Right lobe of liver (tissue), 6 donors: ENCODE data around the gene CYB5B. TPM values are rescaled to one million over a fixed set of nuclear protein-coding genes. Genes with fewer than 3 reads are reported as not detected.

ENCODE experiments used
- ATAC-seq, 4 donors: fragments of 200-7000 bp; cut with Tn5 transposase; one replicate each; pipeline ENCODE4 v1.9.1; 2020; ENCODE audit warnings: mild to moderate bottlenecking in 4 of 4, moderate library complexity in 4 of 4
- DNase-seq, 3 donors: peaks; one replicate each; pipeline ENCODE4 v3.0.0-alpha.2; 2020
- H3K27ac ChIP-seq, 3 donors: fragments of 200-600 bp; one replicate each; pipeline ENCODE4 v1.8.0; 2022
- H3K27me3 ChIP-seq, 2 donors: fragments of 200-600 bp; one replicate each; pipeline ENCODE4 v1.8.0; 2022
- H3K36me3 ChIP-seq, 4 donors: fragments of 200-600 bp; sonication (generic) in 1 of 4; one replicate each; pipeline versions ENCODE4 v1.5.1 to v1.8.0; 2017 to 2022; ENCODE audit warnings: control low read depth in 1 of 4
- H3K4me1 ChIP-seq, 4 donors: fragments of 200-600 bp; sonication (generic) in 1 of 4; one replicate each; pipeline versions ENCODE4 v1.5.1 to v1.8.0; 2017 to 2022; ENCODE audit warnings: control low read depth in 1 of 4
- H3K4me3 ChIP-seq, 3 donors: fragments of 200-600 bp; one replicate each; pipeline ENCODE4 v1.8.0; 2022
- H3K9me3 ChIP-seq, 4 donors: fragments of 200-600 bp; sonication (generic) in 1 of 4; one replicate each; pipeline versions ENCODE4 v1.5.1 to v1.8.0; 2017 to 2022; ENCODE audit warnings: control low read depth in 1 of 4
- POLR2A ChIP-seq: fragments of 450-650 bp; IDR thresholded peaks from one replicate; pipeline ENCODE4 v1.6.1; 2017; ENCODE audit warnings: antibody characterized with exemption, mild to moderate bottlenecking
- WGBS: methylation state at CpG from one replicate; pipeline ENCODE4 v1.1.6; 2018; ENCODE audit warnings: low coverage, low lambda C conversion rate; ENCODE audit not compliant: insufficient coverage; ENCODE audit errors: missing lambda C conversion rate; 5-methylcytosine and 5-hydroxymethylcytosine counted together
- intact Hi-C, 2 donors: fragments of 100-400 bp; cut with DNase I; formaldehyde crosslinking; loops; one replicate each; pipeline versions ENCODE4 v1.11.2 to v1.14.1; 2022
- total RNA-seq, 6 experiments: library from RNA; depleted of rRNA in 2 of 6; stranded (reverse); fragments of >200 nt in 2 of 6; fragmentation: NEBNext Ultra II Directional in 3 of 6; extraction: Animal tissue kit (Norgen Biotek cat#: 25700) in 3 of 6; gene quantifications; one replicate each; pipeline versions ENCODE4 v1.1.0 to v1.2.4, GENCODE V29; 2016 to 2023
- TF ChIP-seq, protein P1 (sequence below), 4 donors: fragments of 200-600 bp in 3 of 4; fragments of 450-650 bp in 1 of 4; IDR thresholded peaks; one replicate each; pipeline versions ENCODE4 v1.5.1 to v1.8.0; 2016 to 2022; ENCODE audit warnings: antibody characterized with exemption in 4 of 4, mild to moderate bottlenecking in 2 of 4
- donor health status: DM: no; HTN: yes; CAD: no.
- donor health status: DM: no; HTN: no; CAD: no.
- donor health status: DM: no; HTN: no; CAD: no.
- donor health status: DM: no; HTN: yes; CAD: no.
- donor health status: DM: no; HTN: yes; CAD: no.

The CYB5B gene
- total RNA-seq, 6 experiments from 2014 or later: 19.1 to 42.1 (median 30.5) TPM

DNA sequence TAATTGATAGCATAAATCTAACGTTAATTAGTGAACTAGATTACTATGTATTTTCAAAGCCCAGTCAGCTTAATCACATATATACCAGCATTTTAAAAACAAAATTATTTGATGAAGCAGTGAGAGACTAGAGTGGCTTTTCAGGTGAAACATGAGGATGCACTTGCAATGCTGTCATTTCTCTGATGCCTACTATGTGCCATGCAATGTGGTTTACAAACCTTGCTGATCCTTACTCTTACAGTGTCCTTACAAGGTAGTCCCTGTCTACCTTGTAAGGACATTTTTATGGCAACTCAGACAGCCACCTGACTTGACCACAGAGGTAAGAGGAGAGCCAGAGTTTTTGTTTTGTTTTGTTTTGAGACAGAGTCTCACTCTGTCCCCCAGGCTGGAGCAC is 42.7 kb downstream of the CYB5B start:
- H3K36me3 ChIP-seq: no peaks in the 10 kb centered on the region
- 35% methylated on average over 1 of the region's 1 CpG for WGBS

DNA sequence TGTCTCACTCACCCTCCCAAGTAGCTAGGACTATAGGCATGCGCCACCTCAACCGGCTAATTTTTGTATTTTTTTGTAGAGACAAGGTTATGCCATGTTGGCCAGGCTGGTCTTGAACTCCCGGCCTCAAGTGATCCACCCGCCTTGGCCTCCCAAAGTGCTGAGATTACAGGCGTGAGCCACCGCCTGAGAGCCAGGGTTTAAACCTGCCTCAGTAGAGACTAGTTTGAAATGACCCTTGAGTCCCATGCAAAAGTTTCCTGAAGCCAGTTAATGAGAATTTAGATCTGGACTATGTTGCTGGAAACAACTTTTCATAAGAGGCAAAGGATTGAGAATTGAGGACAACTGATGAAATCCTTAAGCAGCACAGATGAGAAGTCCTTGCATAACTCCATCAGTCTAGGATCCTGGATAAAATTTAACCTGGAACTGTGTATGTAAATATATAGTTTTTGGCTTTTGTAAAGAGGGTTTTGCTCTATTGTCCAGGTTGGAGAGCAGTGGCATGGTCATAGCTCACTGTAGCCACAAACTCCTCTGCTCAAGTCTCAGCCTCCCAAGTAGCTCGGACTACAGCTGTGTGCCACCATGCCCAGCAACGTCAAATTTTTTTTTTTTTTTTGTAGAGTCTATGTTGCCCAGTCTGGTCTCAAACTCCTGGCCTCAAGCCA is 43.2 kb downstream of the CYB5B start:
- 77% methylated on average over 5 of the region's 8 CpGs for WGBS
- no peak overlapping the region for H3K4me3 ChIP-seq
- no peaks in the 10 kb centered on the region for H3K27me3 ChIP-seq
- intact Hi-C loops: no loop called here
- DNase-seq (no peak), ATAC-seq (peak in 1 of 4 donors; percentile 46)
- no peak overlapping the region for H3K27ac ChIP-seq
- no peak for TF ChIP-seq POLR2A
- TF ChIP-seq, protein P1, sequence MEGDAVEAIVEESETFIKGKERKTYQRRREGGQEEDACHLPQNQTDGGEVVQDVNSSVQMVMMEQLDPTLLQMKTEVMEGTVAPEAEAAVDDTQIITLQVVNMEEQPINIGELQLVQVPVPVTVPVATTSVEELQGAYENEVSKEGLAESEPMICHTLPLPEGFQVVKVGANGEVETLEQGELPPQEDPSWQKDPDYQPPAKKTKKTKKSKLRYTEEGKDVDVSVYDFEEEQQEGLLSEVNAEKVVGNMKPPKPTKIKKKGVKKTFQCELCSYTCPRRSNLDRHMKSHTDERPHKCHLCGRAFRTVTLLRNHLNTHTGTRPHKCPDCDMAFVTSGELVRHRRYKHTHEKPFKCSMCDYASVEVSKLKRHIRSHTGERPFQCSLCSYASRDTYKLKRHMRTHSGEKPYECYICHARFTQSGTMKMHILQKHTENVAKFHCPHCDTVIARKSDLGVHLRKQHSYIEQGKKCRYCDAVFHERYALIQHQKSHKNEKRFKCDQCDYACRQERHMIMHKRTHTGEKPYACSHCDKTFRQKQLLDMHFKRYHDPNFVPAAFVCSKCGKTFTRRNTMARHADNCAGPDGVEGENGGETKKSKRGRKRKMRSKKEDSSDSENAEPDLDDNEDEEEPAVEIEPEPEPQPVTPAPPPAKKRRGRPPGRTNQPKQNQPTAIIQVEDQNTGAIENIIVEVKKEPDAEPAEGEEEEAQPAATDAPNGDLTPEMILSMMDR (IDR thresholded peaks at IDR 0.05): no peak
- H3K9me3 ChIP-seq: no peaks in the 10 kb centered on the region
- H3K36me3 ChIP-seq: no peaks in the 10 kb centered on the region
- H3K4me1 ChIP-seq: peaks cover 0 to 31% (median 4%) of the 10 kb centered on the region in 4 donors

More for the DNA sequence above, 42.7 kb downstream of the CYB5B start:
- TF ChIP-seq POLR2A: no peak
- TF ChIP-seq, protein P1 (IDR thresholded peaks at IDR 0.05): no peak
- intact Hi-C loops: no loop called here
- no peaks in the 10 kb centered on the region for H3K27me3 ChIP-seq
- no peaks in the 10 kb centered on the region for H3K9me3 ChIP-seq
- ATAC-seq (no peak), DNase-seq (no peak)
- no peak overlapping the region for H3K4me3 ChIP-seq
- peaks cover 0 to 31% (median 4%) of the 10 kb centered on the region in 4 donors for H3K4me1 ChIP-seq
- no peak overlapping the region for H3K27ac ChIP-seq

DNA sequence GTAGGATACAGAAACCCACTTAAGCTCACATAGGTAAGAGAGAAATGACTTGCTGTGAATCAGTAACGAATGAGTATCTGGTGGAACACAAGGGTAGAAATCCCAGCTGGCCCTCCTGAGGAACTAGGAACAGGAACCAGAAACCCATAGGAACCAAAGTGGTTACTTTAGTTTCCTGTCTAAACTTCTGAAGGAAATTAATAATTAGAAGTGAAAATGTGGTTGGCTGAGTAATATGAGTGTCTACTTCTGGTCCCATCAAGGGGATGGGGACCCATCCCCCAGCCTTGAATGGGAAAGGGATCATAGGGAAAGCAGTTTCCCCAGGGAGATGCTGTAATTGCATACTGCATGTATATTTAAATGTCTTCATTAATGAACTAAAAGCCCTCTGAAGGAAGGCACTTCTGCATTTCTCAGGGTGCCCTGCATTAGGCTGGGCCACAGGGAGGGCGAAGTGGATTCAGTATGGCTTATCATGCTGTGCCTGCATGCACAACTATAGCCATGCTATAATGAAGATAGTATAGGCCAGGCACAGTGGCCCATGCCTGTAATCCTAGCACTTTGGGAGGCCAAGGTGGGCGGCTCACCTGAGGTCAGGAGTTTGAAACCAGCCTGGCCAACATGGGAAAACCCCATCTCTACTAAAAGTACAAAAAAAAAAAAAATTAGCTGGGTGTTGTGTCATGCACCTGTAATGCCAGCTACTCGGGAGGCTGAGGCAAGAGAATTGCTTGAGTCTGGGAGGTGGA is 45.6 kb downstream of the CYB5B start:
- Histone ChIP-seq H3K4me1 (peaks cover 0 to 27% (median 4%) of the 10 kb centered on the region in 4 donors), H3K27ac (no peak overlapping the region), H3K9me3 (no peaks in the 10 kb centered on the region), H3K36me3 (no peaks in the 10 kb centered on the region), H3K27me3 (no peaks in the 10 kb centered on the region), H3K4me3 (no peak overlapping the region)
- TF ChIP-seq POLR2A: no peak
- TF ChIP-seq, protein P1 (IDR thresholded peaks at IDR 0.05): no peak
- 54% methylated on average over 3 of the region's 4 CpGs for WGBS
- ATAC-seq (peak in 1 of 4 donors; percentile 13), DNase-seq (no peak)
- intact Hi-C loops: no loop called here

DNA sequence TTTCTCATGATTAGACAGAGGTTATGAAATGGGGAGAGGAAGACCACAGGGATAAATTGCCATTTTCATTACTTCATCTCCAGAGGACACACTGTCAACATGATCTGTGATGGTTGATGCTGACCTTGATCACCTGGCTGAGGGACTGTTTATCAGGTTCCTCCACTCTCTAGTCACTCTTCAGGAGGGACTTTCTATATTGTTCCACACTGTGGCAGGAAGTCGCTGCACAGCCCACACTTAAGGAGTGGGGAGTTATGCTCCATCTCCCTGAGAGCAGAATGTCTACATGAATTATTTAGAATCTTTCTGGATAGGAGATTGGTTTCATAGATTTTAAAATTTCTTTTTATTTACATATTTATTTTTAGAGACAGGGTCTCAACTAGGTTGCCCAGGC is 46.7 kb downstream of the CYB5B start:
- TF ChIP-seq, protein P1 (IDR thresholded peaks at IDR 0.05): no peak
- TF ChIP-seq POLR2A: no peak
- no peak overlapping the region for H3K4me3 ChIP-seq
- H3K27ac ChIP-seq: no peak overlapping the region
- peaks cover 0 to 15% (median 0%) of the 10 kb centered on the region in 4 donors for H3K4me1 ChIP-seq
- no peak for ATAC-seq
- WGBS: 69% methylated on average over 1 of the region's 1 CpG
- DNase-seq: no peak
- H3K27me3 ChIP-seq: no peaks in the 10 kb centered on the region
- intact Hi-C loops: no loop called here
- no peaks in the 10 kb centered on the region for H3K9me3 ChIP-seq
- no peaks in the 10 kb centered on the region for H3K36me3 ChIP-seq
